Left renal cortex interstitium (tissue), 4 donors: Measurements from ENCODE around the gene TMEM201. TPM values are rescaled to one million over a fixed set of nuclear protein-coding genes. Genes with fewer than 3 reads are reported as not detected.
"Not testable (repeated sequence)": the region's sequence is repeated elsewhere in the genome, so short reads cannot be mapped to it uniquely, and the experiment has no call there.

Source experiments
- DNase-seq, 4 donors: peaks; one replicate each; pipeline ENCODE4 v3.0.0-alpha.2; 2013; ENCODE audit warnings: low read depth in 4 of 4, low spot score in 2 of 4, missing footprints in 1 of 4
- polyA plus RNA-seq, 4 donors: library from polyadenylated mRNA; unstranded; fragments of 120-200 nt; gene quantifications; one replicate each; pipeline ENCODE4 v1.2.1, GENCODE V29; 2013; ENCODE audit not compliant: insufficient read length in 4 of 4

Gene TMEM201
- polyA plus RNA-seq, 4 donors, result 11.6 to 25.1 (median 20.8) TPM

DNA sequence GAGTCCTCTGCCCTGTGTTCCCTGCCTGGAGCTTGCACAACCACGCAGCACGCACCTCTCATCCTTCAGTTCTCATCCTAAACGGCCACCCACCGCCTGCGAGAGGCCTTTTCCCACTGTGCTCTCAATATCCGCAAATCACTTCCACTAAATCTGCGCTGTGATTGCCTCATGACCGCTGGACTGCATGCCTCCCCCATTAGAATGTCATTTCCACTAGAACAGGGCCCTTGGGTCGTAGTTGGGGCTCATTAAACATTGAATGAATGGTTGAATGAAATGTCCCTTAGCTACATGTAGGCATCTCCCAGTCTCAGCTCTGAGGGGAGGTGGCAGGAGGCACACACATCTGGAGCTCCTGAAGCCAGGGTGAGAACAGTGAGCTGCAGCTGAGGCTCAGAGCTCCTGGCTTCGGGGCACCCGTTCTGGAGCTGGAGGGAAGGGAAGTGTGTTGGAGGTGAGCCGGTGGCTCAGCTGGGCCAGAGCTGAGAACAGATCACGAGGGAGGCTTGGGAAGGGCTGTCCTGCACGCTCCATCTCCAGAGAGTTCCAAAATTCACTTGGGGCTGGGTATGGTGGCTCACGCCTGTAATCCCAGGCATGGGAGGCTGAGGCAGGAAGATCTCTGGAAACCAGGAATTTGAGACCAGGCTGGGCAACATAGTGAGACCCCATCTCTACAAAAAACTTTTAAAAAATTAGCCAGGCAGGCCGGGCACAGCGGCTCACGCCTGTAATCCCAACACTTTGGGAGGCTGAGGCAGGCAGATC, 30.4 kb downstream of the TMEM201 start:
- DNase-seq, result no peak

DNA sequence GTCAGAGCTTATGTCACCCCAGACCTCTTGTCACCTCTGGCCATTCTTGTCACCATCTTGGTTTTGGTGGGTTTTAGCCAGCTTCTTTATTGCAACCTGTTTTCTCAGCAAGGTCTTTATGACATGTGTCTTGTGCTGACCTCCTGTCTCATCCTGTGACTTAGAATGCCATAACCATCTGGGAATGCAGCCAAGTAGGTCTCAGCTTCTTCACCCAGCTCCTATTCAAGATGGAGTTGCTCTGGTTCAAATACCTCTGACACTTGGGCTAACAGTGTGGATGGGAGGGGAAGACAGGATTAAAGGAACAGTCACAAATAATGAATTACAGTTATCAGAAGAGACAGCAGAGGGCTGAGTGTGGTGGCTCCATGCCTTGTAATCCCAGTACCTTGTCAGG, 32.3 kb downstream of the TMEM201 start:
- DNase-seq, result no peak

- no peak for DNase-seq
Observed at GRCh38 chr1:9624081-9624480, 35.4 kb downstream of the TMEM201 start.

DNA sequence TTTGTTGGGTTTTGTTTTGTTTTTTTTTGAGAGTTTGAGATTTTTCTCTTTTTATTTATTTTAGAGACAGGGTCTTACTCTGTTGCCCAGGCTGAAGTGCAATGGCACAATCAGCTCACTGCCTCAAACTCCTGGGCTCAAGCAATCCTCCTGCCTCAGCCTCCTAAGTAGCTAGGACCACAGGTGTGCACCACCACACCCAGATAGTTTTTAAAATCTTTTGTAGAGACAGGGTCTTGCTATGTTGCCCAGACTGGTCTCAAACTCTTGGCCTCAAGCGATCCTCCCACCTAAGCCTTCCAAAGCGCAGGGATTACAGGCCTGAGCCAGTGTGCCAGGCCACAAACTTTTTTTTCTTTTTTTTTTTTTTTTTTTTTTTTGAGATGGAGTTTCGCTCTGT, 36.3 kb downstream of the TMEM201 start:
- DNase-seq, result not testable (repeated sequence)

DNA sequence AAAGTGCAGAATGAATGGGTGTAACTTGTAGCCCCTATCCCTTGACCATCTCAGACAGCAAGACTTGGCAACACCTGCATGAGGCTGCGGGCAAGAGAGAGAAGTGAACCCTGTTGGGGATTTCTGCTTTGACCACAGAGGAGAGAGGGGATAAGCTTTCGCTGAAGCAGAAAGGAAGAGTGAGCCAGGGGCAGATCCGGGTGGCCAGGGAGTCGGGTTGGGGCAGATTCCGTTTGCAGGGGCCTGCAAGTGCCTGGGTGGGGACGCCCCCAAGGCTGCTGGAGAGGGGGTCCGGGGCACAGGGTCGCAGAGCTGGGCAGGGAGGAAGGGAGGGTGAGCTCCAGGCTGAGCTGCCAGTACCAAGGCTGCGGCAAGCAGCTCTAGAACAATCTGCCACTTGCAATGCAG, 37.5 kb downstream of the TMEM201 start:
- no peak for DNase-seq

- no peak for DNase-seq
Observed at GRCh38 chr1:9628541-9629444, 40.1 kb downstream of the TMEM201 start.

GRCh38 chr1:9629445-9630201, 40.9 kb downstream of the TMEM201 start:
- no peak for DNase-seq

DNA sequence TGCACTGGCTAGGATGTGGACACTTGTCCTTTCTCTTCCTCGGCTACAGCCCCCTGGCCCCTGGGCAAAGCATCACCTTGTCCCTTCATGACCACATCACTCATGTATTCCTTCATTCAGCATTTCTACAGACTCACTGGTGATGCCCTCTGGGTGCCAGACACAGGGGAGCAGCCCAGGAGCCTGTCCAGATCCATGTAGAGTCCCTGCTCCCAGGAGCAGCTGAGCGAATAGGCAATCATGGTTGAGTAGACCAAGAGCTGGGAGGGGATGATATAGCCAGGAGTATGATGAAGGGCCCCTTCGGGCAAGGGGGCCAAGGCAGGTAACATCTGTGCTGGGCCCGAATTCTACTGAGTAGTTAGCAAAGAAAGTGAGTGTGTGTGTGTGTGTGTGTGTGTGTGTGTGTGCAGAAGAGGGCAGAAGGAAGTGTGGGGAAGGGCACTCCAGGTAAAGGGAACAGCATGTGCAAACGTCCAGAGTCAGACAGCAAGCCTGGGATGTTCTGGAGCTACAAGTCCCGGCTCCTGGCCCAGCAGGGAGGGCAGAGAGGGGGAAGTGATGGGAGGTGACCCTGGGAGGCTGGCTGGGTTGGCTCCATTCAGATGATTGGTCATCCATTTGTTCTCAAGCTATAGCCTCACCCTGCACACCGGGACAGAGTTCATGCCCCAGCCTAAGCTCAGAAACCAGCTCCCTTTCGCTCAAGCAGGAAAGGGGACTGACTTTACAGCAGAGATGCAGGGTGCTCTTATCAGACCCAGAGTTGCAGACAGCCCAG, 41.8 kb downstream of the TMEM201 start:
- no peak for DNase-seq

GRCh38 chr1:9631613-9632012, 42.9 kb downstream of the TMEM201 start:
- no peak for DNase-seq

- no peak for DNase-seq
Observed at GRCh38 chr1:9633493-9633892, 44.8 kb downstream of the TMEM201 start.

GRCh38 chr1:9634582-9634981, 45.9 kb downstream of the TMEM201 start:
- no peak for DNase-seq

- DNase-seq, result no peak
Observed at GRCh38 chr1:9639227-9639626, 50.5 kb downstream of the TMEM201 start.

GRCh38 chr1:9643351-9644256, 54.9 kb downstream of the TMEM201 start:
- no peak for DNase-seq

DNA sequence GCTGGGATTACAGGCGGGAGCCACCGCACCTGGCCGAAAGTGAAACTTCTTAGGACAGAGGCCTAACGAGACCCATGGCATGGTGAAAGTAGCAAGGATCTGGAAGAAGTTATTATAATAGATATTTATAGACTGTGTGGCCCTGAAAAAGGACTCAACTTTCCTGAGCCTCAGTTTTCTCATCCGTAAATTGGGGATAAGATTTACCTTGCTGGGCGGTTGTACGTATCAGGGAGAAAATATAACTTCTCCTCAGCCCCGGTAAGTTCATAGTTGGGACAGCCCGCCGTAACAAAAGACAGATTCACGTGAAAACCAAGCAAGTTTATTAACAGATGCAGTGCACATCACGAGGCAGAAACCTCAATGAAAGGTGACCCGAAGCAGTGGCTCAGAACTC, 57.3 kb downstream of the TMEM201 start:
- DNase-seq, result no peak

DNA sequence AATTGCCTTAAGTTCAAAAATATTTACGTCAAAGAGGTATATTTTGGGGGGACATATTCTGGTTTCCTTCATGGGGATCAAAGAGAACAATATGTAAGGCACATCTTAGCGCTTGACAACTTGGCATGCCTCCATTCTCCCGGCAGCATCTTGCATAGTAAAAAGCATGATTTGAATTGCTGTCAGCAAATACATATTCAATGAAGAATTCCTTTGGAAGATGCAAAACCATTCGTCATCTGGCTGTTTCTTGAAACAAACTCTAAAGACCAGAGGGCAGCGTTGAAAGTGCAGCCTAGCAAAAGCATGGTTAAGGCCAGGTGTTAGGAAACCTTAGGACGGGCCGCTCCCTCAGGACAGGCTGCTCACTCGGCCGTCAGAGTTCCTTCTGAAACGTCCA, 59.5 kb downstream of the TMEM201 start:
- no peak for DNase-seq

DNA sequence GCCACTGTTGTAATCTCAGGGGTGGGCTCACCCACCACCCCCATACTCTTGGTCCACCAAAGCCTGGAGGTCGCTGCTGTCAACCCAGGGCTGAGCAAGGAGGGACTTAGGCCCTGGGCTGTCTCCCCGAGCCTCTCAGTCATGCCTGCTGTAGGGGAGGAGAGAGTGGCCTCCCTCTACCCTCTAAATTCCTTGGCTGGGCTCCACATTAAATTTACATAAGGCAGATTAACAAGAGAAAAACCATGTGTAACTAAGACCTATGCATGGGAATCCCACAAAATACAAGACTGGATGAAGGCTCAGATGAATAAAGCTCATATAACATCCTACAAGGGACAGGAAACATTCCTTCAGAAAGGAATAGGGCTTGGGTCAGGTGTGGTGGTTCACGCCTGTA, 61.1 kb downstream of the TMEM201 start:
- peak in 1 of 4 donors; percentile 24 for DNase-seq

- no peak for DNase-seq
Observed at GRCh38 chr1:9651220-9651564, 62.5 kb downstream of the TMEM201 start.

DNA sequence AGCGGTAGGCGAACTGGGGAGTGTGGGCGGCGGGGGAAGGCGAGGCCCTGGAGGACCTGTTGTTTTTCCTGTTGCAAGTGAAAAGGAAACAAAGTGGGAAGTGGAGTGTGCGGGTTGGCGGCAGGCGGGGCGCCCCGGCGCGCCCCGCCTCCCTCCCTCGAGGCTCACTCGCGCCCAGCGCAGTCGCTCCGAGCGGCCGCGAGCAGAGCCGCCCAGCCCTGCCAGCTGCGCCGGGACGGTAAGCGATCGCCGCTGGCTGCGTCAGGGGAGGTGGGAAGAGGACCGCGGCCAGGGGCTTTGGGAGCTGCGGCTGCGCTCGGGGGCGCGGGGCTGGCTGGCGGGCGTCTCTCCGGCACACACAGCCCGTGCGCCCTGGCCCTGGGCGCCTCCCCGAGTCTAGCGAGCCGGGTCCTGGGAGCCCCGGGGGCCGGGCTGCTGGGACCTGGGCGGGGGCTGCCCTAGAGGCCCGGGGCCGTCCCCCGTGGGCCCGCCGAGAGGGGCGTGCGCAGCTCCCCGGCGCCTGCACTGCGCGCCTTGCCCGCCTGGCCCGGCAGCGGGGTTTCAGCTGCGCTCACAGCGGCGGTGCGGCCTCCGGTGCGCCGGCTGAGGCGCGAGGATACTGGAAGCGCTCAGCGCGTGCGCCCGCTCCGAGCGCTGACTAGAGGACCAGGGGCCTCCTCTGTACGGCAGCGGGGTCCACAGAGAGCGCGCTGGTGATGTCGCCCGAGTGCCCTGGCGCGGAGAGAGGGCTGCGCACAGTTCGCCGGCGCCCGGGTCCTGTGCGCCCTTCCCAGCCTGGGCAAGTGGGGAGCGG, 63.1 kb downstream of the TMEM201 start, which contains the start of gene PIK3CD:
TSS of gene PIK3CD (plus strand) at position 167 of the 814 bp plus-strand sequence. CDS start 58,725 bp downstream, outside the sequence.
- DNase-seq, result peak in 1 of 4 donors; percentile 41
